ENCODE data around the gene ALG8. TPM values are rescaled to one million over a fixed set of nuclear protein-coding genes. Genes with fewer than 3 reads are reported as not detected.
"Not testable (repeated sequence)": the region's sequence is repeated elsewhere in the genome, so short reads cannot be mapped to it uniquely, and the experiment has no call there.

ALG8 gene
- total RNA-seq, 1 donor from 2014 or later = 16.7 TPM

- intact Hi-C loops (cut with DNase I) = no loop called here
- ATAC-seq = peak; percentile 92
Observed at GRCh38 chr11:78061088-78061920, 78.1 kb downstream of the ALG8 start.

GRCh38 chr11:78060533-78060932 lies 78.9 kb downstream of the ALG8 start:
- no peak for ATAC-seq

More at GRCh38 chr11:78061088-78061920, 78.1 kb downstream of the ALG8 start:
- DNase-seq (ENCODE audit: missing footprints) = peak; percentile 79

DNA sequence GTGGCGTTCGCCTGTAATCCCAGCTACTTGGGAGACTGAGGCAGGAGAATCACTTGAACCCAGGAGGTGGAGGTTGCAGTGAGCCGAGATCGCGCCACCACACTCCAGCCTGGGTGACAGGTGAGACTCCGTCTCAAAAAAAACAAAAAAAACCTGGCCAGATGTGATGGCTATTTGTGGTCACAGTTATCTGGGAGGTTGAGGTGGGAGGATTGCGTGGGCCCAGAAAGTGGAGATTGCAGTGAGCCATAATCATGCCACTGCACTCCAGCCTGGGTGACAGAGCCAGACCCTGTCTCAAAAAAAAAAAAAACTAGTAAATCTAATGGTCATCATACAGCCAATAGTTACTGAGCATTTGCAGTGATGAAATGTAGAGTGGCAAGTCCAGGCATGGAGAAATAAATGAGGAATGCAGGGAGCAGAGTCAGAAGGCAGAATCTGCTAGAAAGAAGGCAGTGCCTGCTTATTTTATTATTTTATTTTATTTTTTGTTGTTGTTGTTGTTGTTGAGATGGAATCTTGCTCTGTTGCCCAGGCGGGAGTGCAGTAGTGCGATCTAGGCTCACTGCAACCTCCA lies 79.6 kb downstream of the ALG8 start:
- intact Hi-C loops (cut with DNase I); DNase-seq (ENCODE audit: missing footprints): not testable (repeated sequence)

More at GRCh38 chr11:78060533-78060932, 78.9 kb downstream of the ALG8 start:
- intact Hi-C loops (cut with DNase I) = no loop called here
- no peak for DNase-seq (ENCODE audit: missing footprints)

GRCh38 chr11:78057462-78058055 lies 81.9 kb downstream of the ALG8 start:
- no peak for ATAC-seq
- intact Hi-C loops (cut with DNase I) = no loop called here
- DNase-seq (ENCODE audit: missing footprints) = no peak

More for the DNA sequence above, 79.6 kb downstream of the ALG8 start:
- not testable (repeated sequence) for ATAC-seq

DNA sequence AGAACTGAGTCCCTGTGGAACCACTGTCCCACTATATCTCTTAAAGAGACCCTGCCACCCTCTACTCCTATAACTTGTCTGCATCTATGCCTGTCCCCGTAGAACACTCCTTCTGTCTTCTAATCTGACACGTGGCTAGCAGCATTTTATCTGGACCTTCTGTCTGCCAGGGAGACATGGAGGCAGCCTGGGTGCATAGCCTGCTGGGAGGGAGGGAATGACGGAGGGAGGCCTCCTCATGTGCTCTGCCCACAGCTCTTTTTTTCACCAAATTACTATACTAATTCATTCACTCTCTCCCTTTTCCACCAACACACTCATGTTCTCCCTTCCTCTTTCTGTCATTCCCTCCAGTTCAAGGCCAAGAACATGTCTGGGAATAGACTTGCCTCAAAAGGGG lies 83.3 kb downstream of the ALG8 start:
- ATAC-seq (no peak), DNase-seq (ENCODE audit: missing footprints) (no peak)
- intact Hi-C loops (cut with DNase I) = no loop called here

DNA sequence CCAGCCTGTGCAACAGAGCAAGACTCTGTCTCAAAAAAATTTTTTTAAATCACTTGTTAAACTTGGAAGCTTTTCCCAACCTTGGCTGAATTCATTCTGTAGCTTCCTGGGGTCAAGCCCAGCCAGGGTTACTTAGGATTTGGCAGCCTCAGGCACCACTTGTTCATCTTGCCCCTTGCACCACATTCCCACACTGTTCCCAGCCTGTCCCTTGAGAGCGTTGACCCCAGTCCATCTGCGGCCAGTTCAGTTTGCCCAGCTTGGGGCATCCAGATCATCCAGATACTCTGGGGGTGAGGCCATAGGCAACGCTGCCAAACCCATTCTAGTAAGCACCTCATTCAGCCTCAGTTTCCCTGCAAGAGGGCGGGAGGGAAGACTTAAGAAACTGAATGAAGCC lies 84.5 kb downstream of the ALG8 start:
- no peak for DNase-seq (ENCODE audit: missing footprints)
- ATAC-seq = no peak
- intact Hi-C loops (cut with DNase I) = no loop called here

DNA sequence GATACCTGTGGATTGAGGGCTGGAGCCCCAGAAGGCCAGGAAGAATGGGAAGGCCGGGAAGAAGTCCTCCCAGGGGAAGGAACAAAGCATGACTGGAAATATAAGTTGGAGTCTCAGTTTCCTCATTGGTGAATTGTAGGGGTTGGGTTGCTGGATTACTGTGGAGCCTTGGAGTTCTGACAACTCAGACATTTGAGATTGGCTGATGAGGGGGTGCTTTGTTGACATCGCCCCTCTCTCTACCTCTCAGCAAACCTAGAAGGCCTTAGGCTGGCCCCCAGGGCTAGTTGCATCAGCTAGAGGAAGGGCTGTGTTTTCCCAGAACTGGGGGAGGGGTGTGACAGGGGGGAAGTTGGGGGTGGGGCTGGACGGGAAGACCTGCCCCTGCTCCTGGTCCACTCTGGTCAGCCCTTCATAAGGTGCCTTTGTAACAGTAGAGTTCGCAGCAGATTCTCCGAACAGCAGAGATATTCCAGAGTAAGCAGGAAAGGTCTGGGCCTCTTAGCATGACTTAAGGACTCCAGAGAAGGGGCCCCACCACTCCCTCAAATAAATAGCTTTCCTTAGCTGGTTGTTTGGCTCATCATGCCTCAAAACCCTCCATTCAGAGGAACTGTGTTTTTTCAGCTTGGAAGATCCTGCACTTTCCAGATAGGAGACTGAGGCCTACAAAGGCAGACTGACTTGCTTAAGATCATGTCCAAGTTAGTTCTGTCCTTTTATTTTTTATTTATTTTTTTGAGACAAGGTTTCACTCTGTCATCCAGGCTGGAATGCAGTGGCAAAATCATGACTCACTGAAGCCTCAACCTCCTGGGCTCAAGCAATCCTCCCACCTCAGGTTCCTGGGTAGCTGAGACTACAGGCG lies 88.2 kb downstream of the ALG8 start:
- intact Hi-C loops (cut with DNase I) = no loop called here
- no peak for DNase-seq (ENCODE audit: missing footprints)
- ATAC-seq = no peak

Other genes starting within 250 kb of the ALG8 start
- gene INTS4, start 145.0 kb downstream of the ALG8 start, total RNA-seq = 15.6 TPM
- gene KCTD14, start 116.3 kb downstream of the ALG8 start, total RNA-seq = 0.24 TPM
- 4.8 TPM for gene THRSP, start 75.8 kb downstream of the ALG8 start, total RNA-seq
- 337 TPM for gene NDUFC2, start 59.8 kb downstream of the ALG8 start, total RNA-seq
- gene KCTD21, start 49.0 kb upstream of the ALG8 start, total RNA-seq = 10.6 TPM
- 6.2 TPM for gene USP35, start 49.3 kb upstream of the ALG8 start, total RNA-seq

All from Right ventricle myocardium inferior (tissue), 1 donor.